Inflammatory macrophage treated with lipopolysaccharide for 1 hour (primary cell): Measurements from ENCODE around the gene RBM38.
"Not testable (repeated sequence)": the region's sequence is repeated elsewhere in the genome, so short reads cannot be mapped to it uniquely, and the experiment has no call there.

ENCODE experiments used
- DNase-seq, 2 donors: peaks; one replicate each; pipeline ENCODE4 v3.0.0-alpha.2; 2020 to 2022

RBM38 gene

DNA sequence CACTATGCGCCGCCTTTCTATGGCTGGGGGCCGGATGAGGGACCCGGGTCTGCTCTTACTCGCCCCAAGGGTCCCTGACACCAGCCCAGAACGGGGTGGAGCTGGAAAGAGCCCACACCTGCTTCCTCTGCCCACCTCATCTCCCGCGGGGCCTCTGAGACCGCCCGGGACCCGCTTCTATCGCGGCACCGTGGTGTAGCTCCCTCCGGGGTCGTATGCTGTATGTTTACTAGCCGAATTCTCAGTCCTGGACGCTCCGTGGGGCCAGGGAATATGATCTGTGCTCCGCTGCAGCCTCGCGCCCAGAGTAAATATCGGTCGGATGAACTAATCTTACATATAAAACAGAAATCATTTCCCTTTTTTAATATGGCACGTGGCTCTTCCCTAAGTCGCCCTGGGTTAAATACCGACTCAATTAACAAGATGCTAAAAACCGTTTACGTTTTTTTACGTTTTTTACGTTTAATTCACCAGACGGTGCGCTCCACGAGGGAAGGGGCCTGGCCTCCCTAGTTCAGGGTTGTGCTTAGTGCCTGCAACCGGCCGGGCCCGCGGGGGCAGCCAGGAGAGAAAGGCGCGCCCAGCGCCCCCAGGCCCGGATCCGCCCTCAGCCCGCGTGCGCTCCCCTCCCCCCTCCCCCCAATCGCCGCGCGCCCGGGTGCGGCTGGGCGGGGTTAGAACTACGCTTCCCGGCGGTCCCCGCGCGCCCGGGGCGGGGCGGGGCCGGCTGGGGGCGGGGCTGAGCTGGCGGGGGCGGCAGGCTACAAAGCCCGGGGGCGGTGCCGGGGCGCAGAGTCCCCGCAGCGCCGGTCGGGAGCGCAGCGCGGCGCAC, at the start of gene RBM38:
Gene RBM38, plus strand, starts transcription at position 793 of the 835 bp plus-strand sequence. CDS start 186 bp downstream, outside the sequence.
- peak; percentile 60 to 63 for DNase-seq

DNA sequence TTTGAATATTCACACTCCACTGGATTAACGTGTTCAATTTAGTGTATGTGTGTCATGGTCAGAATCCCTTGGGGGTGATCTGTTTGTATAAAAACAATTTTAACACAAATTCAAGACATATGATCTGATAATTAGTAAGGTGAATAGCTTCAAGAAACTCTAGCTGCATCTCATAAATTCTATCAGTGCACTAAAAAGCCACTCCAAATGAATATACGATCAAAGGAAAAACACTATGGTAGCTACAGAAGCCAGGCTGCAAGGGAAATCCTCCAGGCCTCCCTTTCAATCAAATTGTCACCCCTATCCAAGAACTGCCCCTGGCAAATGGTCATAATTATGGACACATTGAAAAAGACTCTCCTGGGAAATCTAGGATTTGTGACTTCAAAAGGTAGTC, 49.5 kb upstream of the RBM38 start:
- no peak for DNase-seq

DNA sequence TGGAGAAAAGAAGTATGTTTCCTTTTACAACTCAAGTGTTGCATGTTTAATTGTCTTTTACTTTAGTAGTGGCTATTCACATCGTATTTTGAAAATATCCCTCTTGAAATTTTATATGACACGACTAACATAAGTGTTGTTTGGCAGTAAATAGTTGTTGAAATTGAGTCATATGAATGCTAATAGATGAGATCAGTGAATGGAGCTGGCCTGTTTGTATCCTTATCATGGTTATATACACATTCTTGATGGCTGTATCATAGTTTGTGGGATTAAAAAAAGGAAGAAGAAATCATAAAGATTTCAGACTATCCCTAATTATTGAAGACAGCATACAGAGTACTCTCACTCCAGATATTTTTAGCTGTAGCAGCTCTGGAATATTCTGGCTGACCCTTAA, 48.4 kb upstream of the RBM38 start:
- no peak for DNase-seq

DNA sequence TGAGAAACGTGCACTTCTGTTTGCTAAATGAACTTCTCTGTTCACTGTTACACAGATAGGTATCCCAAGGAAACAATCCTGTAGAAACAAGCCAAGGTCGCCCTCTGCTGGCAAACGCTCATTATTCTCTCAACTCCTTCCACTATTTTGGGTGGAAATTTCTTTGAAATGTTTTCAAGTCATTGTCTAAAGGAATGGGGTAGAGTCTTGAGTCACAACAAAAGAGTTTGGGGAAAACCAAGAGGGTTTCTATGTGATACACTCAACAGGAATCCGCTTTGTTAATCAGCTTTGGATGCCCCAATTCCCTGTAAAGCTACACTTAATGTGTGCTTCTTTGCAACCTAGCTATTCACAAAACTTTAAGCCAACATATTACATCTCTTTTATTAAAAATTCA, 44.7 kb upstream of the RBM38 start:
- DNase-seq = peak; percentile 48 to 88

DNA sequence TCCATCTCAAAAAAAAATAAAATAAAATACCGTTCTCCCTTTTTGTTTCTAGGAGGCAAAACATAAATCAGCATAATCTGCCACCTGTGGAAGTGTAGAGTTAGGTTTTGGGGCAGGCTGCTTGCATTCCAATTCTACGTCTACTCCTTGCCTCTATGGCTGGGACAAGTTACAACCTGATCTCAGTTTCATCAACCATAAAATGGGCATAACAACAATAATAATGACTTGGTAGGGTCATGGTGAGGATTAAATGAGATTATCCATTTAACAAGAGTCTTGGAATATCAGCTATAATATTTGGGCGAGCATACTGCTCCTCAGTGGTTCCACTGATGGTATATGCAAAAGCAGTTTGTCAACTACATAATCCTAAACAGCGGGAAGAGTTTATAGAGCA, 43.8 kb upstream of the RBM38 start:
- no peak for DNase-seq

DNA sequence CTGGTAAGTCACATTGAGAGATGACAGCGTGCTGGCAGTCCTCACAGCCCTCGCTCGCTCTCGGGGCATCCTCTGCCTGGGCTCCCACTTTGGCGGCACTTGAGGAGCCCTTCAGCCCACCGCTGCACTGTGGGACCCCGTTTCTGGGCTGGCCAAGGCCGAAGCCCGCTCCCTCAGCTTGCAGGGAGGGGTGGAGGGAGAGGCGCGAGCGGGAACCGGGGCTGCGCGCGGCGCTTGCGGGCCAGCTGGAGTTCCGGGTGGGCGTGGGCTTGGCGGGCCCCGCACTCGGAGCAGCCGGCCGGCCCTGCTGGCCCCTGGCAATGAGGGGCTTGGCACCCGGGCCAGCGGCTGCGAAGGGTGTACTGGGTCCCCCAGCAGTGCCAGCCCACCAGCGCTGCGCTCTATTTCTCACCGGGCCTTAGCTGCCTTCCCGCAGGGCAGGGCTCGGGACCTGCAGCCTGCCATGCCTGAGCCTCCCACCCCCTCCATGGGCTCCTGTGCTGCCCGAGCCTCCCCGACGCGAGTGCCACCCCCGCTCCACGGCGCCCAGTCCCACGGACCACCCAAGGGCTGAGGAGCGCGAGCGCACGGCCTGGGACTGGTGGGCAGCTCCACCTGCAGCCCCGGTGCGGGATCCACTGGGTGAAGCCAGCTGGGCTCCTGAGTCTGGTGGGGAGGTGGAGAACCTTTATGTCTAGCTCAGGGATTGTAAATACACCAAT, 42.8 kb upstream of the RBM38 start:
- not testable (repeated sequence) for DNase-seq

DNA sequence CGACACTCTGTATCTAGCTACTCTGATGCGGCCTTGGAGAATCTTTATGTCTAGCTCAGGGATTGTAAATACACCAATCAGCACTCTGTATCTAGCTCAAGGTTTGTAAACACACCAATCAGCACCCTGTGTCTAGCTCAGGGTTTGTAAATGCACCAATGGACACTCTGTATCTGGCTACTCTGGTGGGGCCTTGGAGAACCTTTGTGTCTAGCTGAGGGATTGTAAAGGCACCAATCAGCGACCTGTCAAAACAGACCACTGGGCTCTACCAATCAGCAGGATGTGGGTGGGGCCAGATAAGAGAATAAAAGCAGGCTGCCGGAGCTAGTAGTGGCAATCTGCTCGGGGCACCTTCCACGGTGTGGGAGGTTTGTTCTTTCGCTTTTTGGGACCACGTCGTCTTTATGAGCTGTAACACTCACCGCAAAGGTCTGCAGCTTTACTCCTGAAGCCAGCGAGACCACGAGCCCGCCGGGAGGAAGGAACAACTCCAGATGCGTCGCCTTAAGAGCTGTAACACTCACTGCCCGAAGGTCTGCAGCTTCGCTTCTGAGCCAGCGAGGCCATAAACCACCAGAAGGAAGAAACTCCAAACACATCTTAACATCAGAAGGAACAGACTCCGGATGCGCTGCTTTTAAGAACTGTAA, 42.1 kb upstream of the RBM38 start:
- not testable (repeated sequence) for DNase-seq

DNA sequence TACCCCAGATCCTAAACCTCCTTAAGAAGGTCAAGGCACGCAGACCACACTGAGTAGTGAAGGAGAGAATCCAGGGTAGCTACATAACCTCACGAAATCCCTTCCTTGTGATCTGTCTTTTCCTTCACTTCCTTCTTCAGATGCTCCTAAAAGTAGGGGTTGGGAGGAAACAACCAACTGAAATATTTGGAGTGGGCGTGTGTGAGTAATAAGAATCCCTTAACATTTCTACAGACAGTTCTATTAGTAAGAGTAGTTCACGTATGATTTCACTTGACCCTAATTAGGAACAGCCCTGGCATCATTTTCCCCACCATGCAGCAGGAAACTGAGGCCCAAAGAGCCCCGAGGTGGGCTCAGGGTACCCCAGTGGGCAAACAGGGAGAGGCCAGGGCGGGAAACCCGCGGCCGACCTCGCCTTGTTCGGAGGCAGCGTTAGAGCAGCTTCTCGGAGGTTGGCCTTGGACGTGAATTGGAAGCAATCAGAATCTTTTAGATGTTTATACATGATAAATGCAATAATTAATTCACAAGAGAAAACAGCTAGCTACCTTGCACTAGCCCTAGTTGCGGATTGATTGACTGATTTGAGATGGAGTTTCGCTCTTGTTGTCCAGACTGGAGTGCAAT, 41.0 kb upstream of the RBM38 start:
- peak; percentile 75 to 83 for DNase-seq

DNA sequence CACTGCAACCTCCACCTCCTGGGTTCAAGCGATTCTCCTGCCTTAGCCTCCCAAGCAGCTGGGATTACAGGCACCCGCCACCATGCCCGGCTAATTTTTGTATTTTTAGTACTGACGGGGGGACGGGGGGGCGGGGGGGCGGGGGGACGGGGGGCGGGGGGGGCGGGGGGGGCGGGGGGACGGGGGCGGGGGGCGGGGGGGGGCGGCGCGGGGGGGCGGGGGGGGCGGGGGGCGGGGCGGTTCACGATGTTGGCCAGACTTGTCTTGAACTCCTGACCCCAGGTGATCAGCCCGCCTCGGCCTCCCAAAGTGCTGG, 40.5 kb upstream of the RBM38 start:
- not testable (repeated sequence) for DNase-seq

DNA sequence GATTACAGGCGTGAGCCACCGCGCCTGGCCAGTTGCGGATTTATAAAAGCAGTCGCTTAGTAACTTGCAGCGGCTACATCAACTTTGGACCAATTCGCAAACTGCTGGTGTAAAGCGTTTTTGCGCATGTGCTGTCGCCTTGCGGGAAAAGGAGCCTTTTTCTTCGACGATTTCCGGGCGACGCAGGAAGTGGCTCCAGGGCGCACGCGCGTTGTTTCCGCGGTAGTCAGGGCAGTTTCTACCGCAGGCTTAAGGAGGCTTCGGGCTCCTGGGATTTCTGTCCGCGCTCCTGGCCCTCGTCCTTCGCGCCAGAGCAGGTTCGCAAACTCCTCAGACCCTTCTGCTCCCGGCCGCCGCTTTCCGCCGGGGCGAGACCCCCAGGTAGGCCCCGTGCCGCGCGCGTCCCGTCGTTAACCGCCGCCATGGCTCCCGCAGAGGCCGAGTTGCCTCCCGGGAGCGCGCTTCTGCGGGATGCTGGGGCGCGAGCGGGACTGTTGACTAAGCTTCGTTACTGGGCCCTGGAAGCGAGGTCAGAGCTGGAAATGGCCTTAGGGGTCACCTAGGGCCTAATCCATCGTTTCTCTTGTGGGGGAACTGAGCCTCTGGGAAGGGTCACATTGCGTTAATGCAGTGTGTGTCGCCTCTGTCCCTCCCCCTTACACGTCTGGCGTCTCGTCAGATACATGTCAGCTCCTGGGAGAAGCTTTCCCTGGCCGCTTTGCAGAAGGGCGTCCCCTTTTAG, 40.0 kb upstream of the RBM38 start, which contains the start of gene RAE1:
Gene RAE1, plus strand, starts transcription at position 214 of the 742 bp plus-strand sequence. CDS start 2,784 bp downstream, outside the sequence.
- peak; percentile 86 to 93 for DNase-seq

DNA sequence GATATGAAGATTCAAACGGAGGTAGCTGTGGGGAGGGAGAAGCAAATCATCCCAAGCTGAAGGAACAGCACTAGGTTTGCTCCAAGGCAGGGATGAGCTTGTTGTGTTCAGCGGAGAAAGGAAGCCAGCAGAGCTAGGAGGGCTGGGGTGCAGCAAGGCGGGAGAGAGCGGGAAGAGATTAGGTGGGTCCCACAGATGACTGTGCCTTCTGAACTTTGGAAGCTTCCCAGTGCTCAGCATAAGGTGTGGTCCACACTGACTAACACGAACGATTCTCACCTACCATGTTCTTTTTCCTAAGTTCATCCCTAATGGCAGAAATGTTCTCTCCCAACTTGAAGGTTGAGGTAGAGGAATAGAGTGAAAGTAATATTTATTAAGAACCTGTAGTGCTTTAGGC, 38.9 kb upstream of the RBM38 start:
- DNase-seq = no peak

DNA sequence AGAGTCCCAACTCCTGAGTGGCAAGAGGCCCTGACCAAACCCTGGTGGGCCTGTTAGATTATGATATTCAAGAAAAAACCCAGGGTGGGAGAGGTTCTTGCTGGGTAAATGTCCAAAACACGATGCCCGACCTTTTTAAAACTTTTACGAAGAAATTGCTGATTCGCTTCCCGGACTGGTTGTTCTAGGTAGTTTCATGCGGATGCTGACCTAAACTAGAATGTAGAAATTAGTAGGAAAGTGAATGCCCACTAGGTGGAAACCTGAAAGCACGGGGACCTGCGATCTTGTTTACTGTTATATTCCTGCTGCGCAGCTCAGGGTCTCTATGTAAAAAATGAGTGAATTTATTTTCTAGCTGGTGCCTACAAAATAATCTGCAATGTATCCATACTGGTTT, 37.8 kb upstream of the RBM38 start:
- no peak for DNase-seq

DNA sequence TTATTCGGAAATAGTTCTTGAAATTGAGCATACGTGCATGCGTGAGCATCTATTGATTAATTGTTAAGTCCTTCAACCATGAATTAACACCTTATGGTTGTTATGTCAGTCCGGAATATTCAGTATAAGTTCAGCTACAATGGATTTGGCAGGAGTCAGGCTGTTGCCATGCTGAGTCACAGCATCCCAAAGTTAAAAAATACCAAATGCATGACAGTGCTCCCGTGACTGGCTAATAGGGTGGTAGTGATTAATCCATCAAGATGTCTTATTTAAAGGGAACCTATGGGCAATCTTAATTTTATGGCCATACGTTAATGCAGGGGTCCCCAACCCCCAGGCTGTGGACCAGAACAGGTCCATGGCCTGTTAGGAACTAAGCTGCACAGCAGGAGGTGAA, 29.7 kb upstream of the RBM38 start:
- no peak for DNase-seq

DNA sequence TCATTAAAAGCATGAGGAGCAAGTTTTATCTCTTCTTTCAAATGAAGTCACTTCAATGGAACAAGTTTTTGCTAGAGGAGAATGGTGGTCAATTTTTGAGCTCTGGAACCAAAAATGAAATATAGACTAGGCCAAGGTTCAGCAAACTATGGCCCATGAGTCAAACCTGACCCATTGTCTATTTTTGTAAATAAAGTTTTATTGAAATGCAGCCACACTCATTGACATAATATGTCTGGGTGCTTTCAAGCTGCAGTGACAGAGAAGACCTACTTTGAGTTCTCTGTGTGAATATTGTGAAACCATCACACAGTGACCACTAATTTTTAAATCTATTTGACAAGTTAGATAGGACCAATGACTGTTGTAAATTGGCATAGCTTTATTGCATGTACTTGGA, 26.7 kb upstream of the RBM38 start:
- no peak for DNase-seq

DNA sequence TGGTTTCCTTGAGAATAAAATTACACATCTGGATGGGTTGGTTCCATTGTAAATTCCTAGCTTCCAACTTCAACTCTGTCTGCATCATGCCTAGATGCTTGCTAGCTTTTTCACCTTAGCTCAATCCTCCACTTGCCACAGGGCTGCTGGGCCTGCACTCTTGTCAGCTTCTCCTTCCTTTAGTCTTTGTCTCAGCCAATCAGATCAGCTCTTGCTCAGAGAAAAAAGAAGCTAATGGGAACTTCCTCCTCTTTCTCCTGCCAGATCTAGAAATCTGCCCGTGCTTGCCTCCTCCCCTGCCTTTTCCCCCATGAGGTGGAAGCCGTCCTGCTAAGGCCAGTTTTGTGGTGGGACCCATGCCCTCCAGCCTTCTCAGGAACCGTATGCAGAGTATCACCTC, 21.6 kb upstream of the RBM38 start:
- DNase-seq = peak; percentile 19 to 35

DNA sequence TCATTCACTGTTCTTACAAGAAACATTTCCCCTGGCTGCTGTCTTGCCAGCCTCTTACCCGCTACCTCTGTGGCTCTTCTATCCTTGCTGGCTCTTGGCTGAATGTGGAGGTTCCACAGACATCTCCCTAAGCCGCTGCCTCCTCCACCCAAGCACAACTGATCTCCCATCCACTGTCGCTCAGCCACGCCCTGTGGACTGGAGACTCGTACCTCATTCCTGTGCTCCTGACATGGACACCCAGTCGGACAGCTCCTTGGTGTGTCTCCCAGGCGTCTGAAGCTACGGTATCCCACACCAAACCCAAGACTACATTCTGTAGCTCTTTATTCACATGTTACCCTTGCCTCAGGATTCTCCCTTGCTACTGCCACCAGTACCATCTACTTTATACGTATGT, 20.9 kb upstream of the RBM38 start:
- no peak for DNase-seq

DNA sequence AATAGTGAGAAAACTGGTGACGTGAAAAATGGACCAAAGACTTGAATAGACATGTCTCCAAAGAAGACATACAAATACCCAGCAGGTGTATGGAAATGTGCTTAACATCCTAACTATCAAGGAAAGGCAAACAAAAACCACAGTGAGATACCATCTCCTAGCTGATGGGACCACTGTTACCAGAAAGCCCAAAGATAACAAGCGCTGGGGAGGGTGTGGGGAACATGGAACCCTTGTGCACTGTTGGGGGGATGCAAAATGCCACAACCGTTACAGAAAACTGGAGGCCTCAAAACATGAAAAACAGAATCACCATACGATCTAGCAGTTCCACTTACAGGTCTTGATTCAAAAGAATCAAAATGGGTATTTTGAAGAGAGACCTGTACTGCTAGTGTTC, 19.8 kb upstream of the RBM38 start:
- DNase-seq = no peak

DNA sequence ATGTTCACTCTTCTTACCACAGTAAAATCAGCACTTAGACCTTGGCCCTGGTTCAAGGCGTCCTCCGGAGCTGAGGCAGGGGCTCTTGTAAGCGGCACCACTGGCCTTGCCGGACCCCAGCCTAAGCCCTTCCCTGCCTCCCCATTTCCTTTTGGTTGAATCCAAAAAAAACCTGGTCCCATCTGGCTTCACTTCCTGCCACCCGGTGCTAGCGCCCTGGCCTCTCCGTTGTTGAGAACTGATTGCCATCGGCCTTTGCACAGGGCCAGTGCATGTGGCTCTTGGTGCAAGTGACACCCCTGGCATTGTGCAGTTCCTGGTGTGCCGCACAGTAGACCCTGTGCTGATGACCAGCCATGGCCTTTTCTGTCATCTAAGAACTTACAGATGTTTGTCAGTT, 19.0 kb upstream of the RBM38 start:
- no peak for DNase-seq

DNA sequence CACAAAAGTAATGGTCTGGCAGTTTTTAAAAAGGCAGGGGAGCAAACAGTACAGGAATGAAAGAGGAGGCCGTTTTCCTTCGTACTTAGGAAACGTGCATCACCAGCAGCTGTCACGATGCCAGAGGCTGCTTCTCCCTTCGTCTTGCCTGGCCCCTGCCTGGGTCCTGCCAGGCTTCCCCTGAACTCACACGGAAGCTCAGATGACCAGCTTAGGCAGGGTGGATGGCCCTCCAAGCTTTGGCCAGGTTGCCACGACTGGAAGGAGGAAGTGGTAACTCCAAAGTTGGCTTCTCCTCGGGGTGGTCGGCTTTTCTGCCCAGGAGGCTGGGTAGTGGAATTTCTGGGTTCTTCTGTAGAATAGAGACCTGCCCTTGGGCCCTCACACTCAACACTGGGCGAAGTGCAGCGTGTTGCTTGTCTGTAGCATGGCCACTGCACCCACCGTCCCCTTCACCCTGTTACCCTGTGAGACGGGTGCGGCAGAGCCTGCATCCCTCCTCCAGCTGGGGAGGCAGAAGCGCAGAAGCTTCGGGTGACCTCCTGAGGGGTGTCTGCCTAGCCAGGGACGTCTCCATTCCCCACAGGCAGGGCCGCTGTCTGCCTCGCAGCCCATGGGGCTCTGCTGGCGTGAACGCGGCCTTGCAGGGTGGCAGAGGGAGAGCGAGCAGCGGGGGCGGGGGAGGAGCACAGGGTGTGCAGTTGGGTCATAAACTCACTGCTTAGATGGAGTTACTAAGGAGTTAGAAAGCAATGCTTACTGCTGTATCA, 18.4 kb upstream of the RBM38 start:
- DNase-seq = no peak

DNA sequence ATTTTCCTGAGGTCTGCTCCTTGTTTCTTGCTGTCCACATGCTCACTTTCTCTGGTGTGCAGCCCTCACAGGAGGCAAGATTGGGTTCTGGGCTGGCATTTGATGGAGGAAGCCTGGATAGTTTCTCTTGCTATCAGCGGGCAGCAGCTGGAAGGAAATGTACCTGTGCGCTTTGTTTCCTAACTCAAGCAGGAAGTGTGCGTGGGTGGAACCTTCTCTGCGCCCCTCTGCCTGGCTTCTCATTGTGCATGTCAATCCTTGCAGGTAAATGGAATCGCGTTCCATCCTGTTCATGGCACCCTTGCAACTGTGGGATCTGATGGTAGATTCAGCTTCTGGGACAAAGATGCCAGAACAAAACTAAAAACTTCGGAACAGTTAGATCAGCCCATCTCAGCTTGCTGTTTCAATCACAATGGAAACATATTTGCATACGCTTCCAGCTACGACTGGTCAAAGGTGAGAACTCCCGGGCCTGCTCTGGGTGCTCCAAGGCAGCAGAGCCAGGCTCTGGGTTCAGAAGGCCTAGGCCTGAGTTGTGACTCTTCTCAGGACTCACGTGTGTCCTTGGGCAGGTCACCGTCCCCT, 16.8 kb upstream of the RBM38 start:
- no peak for DNase-seq

DNA sequence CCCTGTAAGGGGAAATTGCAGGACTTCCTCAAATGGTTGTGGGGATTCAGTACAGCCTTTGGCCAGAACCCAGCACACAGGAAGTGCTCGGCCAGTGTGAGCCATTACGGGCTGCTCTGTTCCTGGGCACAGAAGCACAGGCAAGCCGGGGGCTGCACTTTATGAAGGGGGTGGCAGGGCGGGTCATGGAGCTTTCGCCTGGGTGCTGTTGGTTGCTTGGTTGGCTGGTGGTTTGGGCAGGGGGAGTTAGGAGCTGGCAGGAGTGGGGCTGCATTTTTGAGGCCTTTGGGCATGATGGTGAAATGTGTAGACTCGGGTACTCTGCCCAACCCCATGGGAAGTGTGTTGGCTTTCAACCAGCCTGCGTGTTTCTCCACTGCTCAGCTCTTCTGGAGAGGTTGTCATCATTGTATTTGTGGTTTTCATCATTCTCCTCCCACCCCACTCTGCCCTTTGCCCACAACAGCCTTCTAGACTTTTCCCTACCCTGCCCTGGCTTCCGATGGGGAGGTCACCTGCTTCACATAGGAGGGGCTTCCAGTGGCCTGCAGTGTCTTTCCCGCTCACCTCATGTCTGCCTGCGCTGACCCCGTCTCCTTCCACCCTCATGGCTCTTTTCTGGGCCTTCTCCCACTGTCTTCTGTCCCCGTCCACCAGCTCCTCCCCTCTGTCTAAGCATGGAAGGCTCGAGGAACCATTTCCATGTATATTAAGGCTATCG, 16.1 kb upstream of the RBM38 start:
- DNase-seq = peak; percentile 80 to 82
